Choroid plexus epithelial cell (primary cell): ENCODE results near the gene TMEM190.

Experiments used
- DNase-seq: peaks from one replicate; pipeline ENCODE4 v3.0.0-alpha.2; 2010; ENCODE audit warnings: low read depth
- H3K4me3 ChIP-seq: 2 replicates; pipeline ENCODE4 v1.5.1; 2011; ENCODE audit warnings: low read depth, mild to moderate bottlenecking, control low read depth, low read length, moderate library complexity
- TF ChIP-seq, protein P1 (sequence below): conservative IDR thresholded peaks from 2 replicates; pipeline ENCODE4 v1.5.1; 2011; ENCODE audit warnings: low read depth, mild to moderate bottlenecking, control low read depth, inconsistent platforms, low read length, moderate library complexity

The TMEM190 gene

DNA sequence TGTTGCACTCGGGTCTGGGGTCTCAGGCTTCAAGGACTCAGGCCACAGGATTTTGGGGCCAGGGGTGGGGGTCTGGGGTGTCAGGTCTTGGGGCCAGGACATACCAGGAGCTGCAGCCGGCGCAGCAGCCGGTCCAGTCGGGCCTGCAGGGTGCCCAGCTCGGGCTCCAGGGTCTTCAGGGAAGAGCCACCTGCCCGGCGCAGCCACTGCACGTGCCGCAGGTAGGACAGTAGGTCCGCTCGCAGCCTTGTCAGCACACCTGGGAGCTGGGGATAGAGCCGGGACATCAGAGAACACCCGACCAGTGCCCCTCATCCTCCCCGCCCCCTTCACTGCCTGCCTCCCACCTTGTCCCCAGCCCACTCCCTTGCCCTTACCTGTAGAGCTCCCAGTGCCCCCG, 8.5 kb upstream of the TMEM190 start:
- DNase-seq = no peak
- H3K4me3 ChIP-seq = no peak overlapping the region
- TF ChIP-seq, protein P1, sequence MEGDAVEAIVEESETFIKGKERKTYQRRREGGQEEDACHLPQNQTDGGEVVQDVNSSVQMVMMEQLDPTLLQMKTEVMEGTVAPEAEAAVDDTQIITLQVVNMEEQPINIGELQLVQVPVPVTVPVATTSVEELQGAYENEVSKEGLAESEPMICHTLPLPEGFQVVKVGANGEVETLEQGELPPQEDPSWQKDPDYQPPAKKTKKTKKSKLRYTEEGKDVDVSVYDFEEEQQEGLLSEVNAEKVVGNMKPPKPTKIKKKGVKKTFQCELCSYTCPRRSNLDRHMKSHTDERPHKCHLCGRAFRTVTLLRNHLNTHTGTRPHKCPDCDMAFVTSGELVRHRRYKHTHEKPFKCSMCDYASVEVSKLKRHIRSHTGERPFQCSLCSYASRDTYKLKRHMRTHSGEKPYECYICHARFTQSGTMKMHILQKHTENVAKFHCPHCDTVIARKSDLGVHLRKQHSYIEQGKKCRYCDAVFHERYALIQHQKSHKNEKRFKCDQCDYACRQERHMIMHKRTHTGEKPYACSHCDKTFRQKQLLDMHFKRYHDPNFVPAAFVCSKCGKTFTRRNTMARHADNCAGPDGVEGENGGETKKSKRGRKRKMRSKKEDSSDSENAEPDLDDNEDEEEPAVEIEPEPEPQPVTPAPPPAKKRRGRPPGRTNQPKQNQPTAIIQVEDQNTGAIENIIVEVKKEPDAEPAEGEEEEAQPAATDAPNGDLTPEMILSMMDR = no peak

DNA sequence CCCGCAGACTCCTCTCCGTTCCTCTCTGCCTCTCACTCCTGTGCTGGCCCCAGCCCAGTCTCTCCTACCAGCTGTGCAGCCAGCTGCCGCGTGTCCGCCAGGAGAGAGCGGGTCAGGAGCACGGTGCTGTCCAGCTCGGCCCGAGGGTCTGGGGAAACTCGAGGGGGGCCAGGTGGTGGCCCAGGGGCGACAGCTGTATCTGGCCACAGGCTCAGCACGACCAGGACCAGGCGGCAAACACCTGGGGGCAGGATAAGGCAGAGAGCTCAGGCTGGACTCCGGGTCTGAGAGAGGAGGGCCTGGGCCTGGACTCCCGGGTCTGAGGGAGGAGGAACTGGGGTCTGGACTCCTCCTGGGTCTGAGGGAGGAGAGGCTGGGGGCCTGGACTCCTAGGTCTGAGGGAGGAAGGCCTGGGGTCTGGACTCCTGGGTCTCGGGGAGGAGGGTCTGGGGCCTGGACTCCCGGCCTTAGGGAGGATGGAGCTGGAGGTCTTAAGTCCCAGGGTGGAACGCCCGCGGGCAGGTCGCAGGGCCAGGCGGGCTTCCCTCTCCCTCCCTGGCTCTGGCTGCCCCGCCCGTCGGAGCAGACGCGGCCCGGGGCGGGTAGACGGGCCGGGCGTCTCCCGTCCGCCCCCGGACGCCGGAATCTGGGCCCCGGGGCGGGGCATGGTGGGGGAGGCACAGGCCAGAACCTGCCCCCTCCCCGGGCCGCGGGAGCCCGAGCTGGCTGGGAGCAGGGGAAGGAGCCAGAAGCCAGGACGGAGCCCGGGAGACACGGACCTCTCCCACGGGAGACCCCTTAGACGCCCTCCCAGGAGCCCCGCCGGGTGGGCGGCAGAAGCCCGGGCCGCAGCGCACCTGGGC, 7.7 kb upstream of the TMEM190 start:
- no peak for DNase-seq
- TF ChIP-seq, protein P1 = no peak
- peak overlapping the region; percentile 55 for H3K4me3 ChIP-seq

DNA sequence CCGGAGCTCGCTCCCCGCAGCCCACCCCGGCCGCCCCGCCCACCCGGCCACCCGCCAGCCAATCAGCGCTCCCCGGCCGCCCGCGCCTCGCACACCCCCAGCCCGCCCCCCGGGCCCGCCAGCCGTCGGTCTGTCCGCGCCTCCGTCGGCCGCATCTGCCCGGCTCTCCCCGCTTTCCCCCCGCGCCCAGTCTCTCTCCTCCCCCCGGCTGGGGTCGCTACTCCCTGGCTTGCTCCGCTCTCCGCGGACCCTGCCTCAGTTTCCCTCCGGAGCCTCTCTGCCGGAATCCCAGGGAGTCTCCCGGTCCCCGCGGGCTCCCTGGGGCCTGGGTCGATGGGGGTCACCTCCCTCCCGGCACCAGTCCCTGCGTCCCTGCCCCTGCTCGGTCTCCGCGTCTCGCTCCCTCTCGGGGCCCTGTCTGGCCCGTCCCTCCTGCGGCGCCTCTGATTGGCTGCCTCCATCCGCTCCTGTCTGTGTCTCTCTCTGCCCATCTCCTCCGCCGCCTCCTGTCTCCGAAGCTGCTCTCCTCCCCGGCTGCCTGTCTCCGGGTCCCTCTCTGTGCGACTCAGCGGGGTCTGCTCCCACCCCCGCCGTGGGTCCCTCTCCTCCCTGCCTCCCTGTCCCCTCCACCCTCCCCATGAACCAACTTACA, 6.8 kb upstream of the TMEM190 start:
- TF ChIP-seq, protein P1 = no peak
- H3K4me3 ChIP-seq = peak overlapping the region; percentile 65
- DNase-seq = peak; percentile 72

DNA sequence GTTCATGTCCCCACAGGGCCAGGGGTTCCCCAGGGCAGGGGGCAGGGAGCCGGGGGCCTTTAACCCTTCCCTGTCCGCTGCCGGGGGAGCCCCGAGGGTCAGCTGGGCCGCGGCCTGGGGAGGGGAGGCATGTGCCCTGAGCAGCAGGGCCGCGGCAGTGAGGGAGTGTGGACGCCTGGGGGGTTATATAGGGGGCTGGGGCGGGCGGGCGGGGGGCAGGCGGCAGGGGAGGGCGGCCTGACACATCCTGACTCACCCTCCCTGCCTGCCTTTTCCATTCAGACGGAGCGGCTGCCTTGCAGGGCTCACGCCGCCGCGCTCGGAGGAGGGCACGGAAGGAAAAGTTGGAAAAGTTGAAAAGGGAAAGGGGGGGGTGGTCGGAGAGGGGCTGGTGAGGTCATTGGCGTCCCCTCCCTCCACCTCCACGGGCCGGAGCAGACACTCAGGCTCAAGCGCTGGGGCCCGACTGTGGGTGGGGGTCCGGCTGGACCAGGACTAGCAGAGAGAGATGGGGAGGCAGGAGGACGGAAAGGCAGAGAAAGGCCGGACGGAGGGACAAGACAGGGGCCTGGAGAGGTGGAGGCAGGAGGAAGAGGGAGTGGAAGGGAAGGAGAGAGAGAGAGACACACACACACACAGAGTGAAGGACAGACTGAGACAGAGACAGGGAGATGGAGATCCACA, 6.2 kb upstream of the TMEM190 start, which contains the start of gene IL11:
Gene IL11, minus strand, starts transcription at position 159 of the 684 bp plus-strand sequence. Its CDS starts 153 bp downstream, at position 6.
- H3K4me3 ChIP-seq = peak within 1 kb of the TSS; percentile 65
- no peak for DNase-seq
- TF ChIP-seq, protein P1 = no peak

DNA sequence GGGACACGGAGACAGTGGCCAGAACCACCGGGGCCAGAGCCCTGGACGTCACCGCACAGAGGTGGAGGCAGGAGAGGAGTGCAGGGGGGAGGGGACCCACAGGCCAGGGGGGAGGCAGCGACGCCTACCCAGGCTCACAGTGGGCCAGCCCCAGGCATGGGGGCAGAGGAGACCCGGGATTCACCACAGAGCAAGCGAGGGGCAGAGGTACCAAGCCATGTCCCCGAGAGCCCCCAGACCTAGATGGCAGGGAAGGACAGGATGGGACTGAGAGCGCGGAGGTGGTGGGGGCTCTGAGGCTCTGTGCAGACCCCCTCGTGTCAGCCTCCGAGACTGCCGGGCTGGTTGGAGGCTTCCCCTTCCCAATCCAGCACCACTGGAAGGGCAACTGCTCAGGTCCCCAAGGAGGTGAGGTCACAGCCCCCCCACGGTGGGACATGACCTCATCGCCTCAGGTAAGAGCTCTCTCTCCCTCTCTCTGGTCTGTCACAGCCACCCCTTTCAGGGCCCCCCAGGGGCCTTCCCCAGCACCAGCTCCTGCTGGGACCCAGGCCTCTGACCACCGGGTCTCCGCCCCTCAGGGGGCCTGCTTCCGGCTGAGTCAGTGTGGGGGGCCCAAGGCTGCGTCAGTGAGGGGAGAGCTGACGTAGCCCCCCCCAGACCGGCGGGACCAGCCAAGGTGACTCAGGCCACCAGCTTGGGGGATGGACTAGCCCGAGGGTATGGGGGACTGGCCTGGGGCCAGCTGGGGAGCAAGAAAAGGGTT, 4.1 kb upstream of the TMEM190 start:
- DNase-seq = no peak
- no peak overlapping the region for H3K4me3 ChIP-seq
- TF ChIP-seq, protein P1 = no peak

DNA sequence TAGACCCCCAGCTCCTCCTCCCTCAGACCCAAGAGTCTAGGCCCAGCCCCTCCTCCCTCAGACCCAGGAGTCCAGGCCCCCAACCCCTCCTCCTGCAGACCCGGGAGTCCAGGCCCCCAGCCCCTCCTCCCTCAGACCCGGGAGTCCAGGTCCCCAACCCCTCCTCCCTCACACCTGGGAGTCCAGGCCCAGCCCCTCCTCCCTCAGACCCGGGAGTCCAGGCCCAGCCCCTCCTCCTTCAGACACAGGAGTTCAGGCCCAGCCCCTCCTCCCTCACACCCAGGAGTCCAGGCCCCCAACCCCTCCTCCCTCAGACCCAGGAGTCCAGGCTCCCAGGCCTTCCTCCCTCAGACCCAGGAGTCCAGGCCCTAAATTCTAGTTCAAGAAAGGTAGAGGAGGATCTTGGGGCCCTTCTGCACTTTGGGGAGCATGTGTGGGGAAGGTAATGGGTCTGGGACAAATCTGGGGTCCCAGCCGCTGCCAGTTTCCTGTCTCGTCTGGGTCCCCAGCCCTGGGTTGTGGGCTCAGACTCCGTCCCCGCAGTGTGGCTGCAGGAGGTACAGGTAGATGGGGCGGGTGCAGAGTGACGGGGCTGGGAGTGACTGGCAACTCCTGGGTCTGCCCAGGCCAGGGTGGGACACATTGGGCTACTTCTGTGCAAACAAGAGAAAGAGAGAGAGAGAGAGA, 3.2 kb upstream of the TMEM190 start:
- TF ChIP-seq, protein P1 = no peak
- no peak overlapping the region for H3K4me3 ChIP-seq
- DNase-seq = no peak
